Forelimb muscle (tissue), 1 donor: ENCODE results near the gene PRH1. TPM values are rescaled to one million over a fixed set of nuclear protein-coding genes. Genes with fewer than 3 reads are reported as not detected.

Source experiments
- DNase-seq: peaks from one replicate; pipeline ENCODE4 v3.0.0-alpha.2; 2013; ENCODE audit warnings: low read depth
- polyA plus RNA-seq: library from polyadenylated mRNA; unstranded; fragments of 120-200 nt; gene quantifications from one replicate; pipeline ENCODE4 v1.2.1, GENCODE V29; 2013; ENCODE audit not compliant: insufficient read length

Gene PRH1
- polyA plus RNA-seq, 1 donor = 7.3 TPM

- no peak for DNase-seq
Observed at GRCh38 chr12:10842862-10843261, 41.2 kb downstream of the PRH1 start.

DNA sequence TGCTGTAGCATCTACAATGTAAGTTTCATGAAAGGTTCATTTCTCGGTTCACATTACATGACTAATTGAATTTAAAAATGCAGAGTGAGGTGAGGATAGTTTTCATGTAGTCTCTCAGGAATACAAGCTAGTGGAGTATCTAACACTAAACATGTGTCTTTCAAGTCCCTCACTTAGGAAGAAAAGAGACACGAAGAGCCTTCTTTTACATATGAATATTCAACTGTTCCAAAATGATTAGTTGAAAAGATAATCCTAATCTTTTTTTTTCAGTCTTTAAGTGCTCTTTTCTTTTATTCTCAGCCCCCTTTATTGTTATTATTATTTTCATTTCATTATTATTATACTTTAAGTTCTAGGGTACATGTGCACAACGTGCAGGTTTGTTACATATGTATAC is 45.6 kb downstream of the PRH1 start:
- no peak for DNase-seq

Other genes with a start within 250 kb of the PRH1 start
- 0.13 TPM for gene STYK1, start 210.2 kb downstream of the PRH1 start, polyA plus RNA-seq
- gene YBX3, start 160.9 kb downstream of the PRH1 start, polyA plus RNA-seq = 1,060 TPM
- gene TAS2R7, start 81.6 kb downstream of the PRH1 start, polyA plus RNA-seq = not detected
- gene TAS2R8, start 77.0 kb downstream of the PRH1 start, polyA plus RNA-seq = not detected
- not detected for gene TAS2R9, start 74.1 kb downstream of the PRH1 start, polyA plus RNA-seq
- 1.1 TPM for gene TAS2R10, start 57.9 kb downstream of the PRH1 start, polyA plus RNA-seq
- gene PRR4, start 34.8 kb downstream of the PRH1 start, polyA plus RNA-seq = 4.1 TPM
- gene TAS2R13, start 25.3 kb upstream of the PRH1 start, polyA plus RNA-seq = 0.11 TPM
- gene PRH2, start 45.0 kb upstream of the PRH1 start, polyA plus RNA-seq = 0.33 TPM
- gene TAS2R14, start 55.0 kb upstream of the PRH1 start, polyA plus RNA-seq = 3.5 TPM
- not detected for gene TAS2R50, start 102.7 kb upstream of the PRH1 start, polyA plus RNA-seq
- gene TAS2R20, start 114.0 kb upstream of the PRH1 start, polyA plus RNA-seq = 1.4 TPM
- 1.3 TPM for gene TAS2R19, start 138.4 kb upstream of the PRH1 start, polyA plus RNA-seq
- gene TAS2R31, start 147.2 kb upstream of the PRH1 start, polyA plus RNA-seq = 0.73 TPM
- gene TAS2R46, start 178.0 kb upstream of the PRH1 start, polyA plus RNA-seq = 0.35 TPM
- gene TAS2R43, start 208.1 kb upstream of the PRH1 start, polyA plus RNA-seq = 0.35 TPM